ENCODE measurements around the gene PLIN4.
"Not testable (repeated sequence)": the region's sequence is repeated elsewhere in the genome, so short reads cannot be mapped to it uniquely, and the experiment has no call there.

PLIN4 gene

GRCh38 chr19:4547303-4548237, 29.3 kb upstream of the PLIN4 start:
- no peak for DNase-seq (ENCODE audit: extremely low spot score, insufficient read length, low read depth)
- FAIRE-seq: no peak

- DNase-seq (ENCODE audit: extremely low spot score, insufficient read length, low read depth) (no peak), FAIRE-seq (no peak)
Measured at GRCh38 chr19:4543842-4544647, 25.8 kb upstream of the PLIN4 start.

- no peak for DNase-seq (ENCODE audit: extremely low spot score, insufficient read length, low read depth)
- no peak for FAIRE-seq
Measured at GRCh38 chr19:4542896-4543841, 24.9 kb upstream of the PLIN4 start.

- FAIRE-seq; DNase-seq (ENCODE audit: extremely low spot score, insufficient read length, low read depth): not testable (repeated sequence)
Measured at GRCh38 chr19:4541806-4542145, 23.5 kb upstream of the PLIN4 start.

- FAIRE-seq (no peak), DNase-seq (ENCODE audit: extremely low spot score, insufficient read length, low read depth) (no peak)
Measured at GRCh38 chr19:4541114-4541805, 23.0 kb upstream of the PLIN4 start.

GRCh38 chr19:4539693-4540581, 21.7 kb upstream of the PLIN4 start, which contains the start of gene LRG1:
LRG1 (minus strand) TSS chr19:4540036; CDS start chr19:4540013, 23 bp downstream.
- DNase-seq (ENCODE audit: extremely low spot score, insufficient read length, low read depth) (peak; percentile 52), FAIRE-seq (peak; percentile 84)

GRCh38 chr19:4539169-4539692, 20.9 kb upstream of the PLIN4 start:
- DNase-seq (ENCODE audit: extremely low spot score, insufficient read length, low read depth) (no peak), FAIRE-seq (no peak)

- FAIRE-seq (no peak), DNase-seq (ENCODE audit: extremely low spot score, insufficient read length, low read depth) (no peak)
Measured at GRCh38 chr19:4538601-4538954, 20.3 kb upstream of the PLIN4 start.

- DNase-seq (ENCODE audit: extremely low spot score, insufficient read length, low read depth) (no peak), FAIRE-seq (no peak)
Measured at GRCh38 chr19:4537953-4538600, 19.8 kb upstream of the PLIN4 start.

GRCh38 chr19:4536798-4537197, 18.5 kb upstream of the PLIN4 start:
- DNase-seq (ENCODE audit: extremely low spot score, insufficient read length, low read depth): no peak
- FAIRE-seq: no peak

GRCh38 chr19:4534836-4535658, 16.8 kb upstream of the PLIN4 start, which contains the start of gene PLIN5:
PLIN5 (minus strand) TSS chr19:4535224; CDS start chr19:4534074, 1,150 bp downstream.
- peak; percentile 35 for DNase-seq (ENCODE audit: extremely low spot score, insufficient read length, low read depth)
- FAIRE-seq: no peak

- FAIRE-seq: no peak
Measured at GRCh38 chr19:4533835-4534424, 15.6 kb upstream of the PLIN4 start.

GRCh38 chr19:4533334-4533733, 15.0 kb upstream of the PLIN4 start:
- no peak for FAIRE-seq
- DNase-seq (ENCODE audit: extremely low spot score, insufficient read length, low read depth): no peak

More at GRCh38 chr19:4533835-4534424, 15.6 kb upstream of the PLIN4 start:
- DNase-seq (ENCODE audit: extremely low spot score, insufficient read length, low read depth): no peak

GRCh38 chr19:4531562-4532165, 13.4 kb upstream of the PLIN4 start:
- DNase-seq (ENCODE audit: extremely low spot score, insufficient read length, low read depth) (no peak), FAIRE-seq (no peak)

GRCh38 chr19:4529924-4530522, 11.7 kb upstream of the PLIN4 start:
- DNase-seq (ENCODE audit: extremely low spot score, insufficient read length, low read depth): no peak
- no peak for FAIRE-seq

- DNase-seq (ENCODE audit: extremely low spot score, insufficient read length, low read depth) (no peak), FAIRE-seq (no peak)
Measured at GRCh38 chr19:4528843-4529242, 10.6 kb upstream of the PLIN4 start.
